Muscle of back (tissue), 11 donors: ENCODE results near the gene RASGRP4. TPM values are rescaled to one million over a fixed set of nuclear protein-coding genes. Genes with fewer than 3 reads are reported as not detected.
"Not testable (repeated sequence)": the region's sequence is repeated elsewhere in the genome, so short reads cannot be mapped to it uniquely, and the experiment has no call there.

ENCODE experiments used
- DNase-seq, 3 donors: peaks; one replicate each; pipeline versions ENCODE4 v3.0.0 to v3.0.0-alpha.2; 2013
- polyA plus RNA-seq, 10 donors: library from polyadenylated mRNA; unstranded; fragments of 120-200 nt; gene quantifications; one replicate each; pipeline ENCODE4 v1.2.1, GENCODE V29; 2013; ENCODE audit not compliant: insufficient read length in 10 of 10

The RASGRP4 gene
- polyA plus RNA-seq, 10 donors = 1.5 to 2.8 (median 1.9) TPM

- no peak for DNase-seq
Observed at GRCh38 chr19:38449518-38449917, 23.5 kb upstream of the RASGRP4 start.

GRCh38 chr19:38448225-38448624 is 22.2 kb upstream of the RASGRP4 start:
- DNase-seq = no peak

GRCh38 chr19:38445362-38445761 is 19.3 kb upstream of the RASGRP4 start:
- no peak for DNase-seq

- DNase-seq = no peak
Observed at GRCh38 chr19:38444026-38444425, 18.0 kb upstream of the RASGRP4 start.

GRCh38 chr19:38443458-38443999 is 17.5 kb upstream of the RASGRP4 start:
- DNase-seq = peak in 1 of 3 donors; percentile 16

- no peak for DNase-seq
Observed at GRCh38 chr19:38442736-38443135, 16.7 kb upstream of the RASGRP4 start.

- no peak for DNase-seq
Observed at GRCh38 chr19:38441657-38442348, 15.8 kb upstream of the RASGRP4 start.

- DNase-seq = no peak
Observed at GRCh38 chr19:38440592-38440991, 14.6 kb upstream of the RASGRP4 start.

- no peak for DNase-seq
Observed at GRCh38 chr19:38437917-38438316, 11.9 kb upstream of the RASGRP4 start.

GRCh38 chr19:38437295-38437694 is 11.3 kb upstream of the RASGRP4 start:
- no peak for DNase-seq

GRCh38 chr19:38434549-38435051 is 8.6 kb upstream of the RASGRP4 start:
- peak; percentile 84 to 89 (median 88) for DNase-seq

- DNase-seq = peak; percentile 62 to 75 (median 69)
Observed at GRCh38 chr19:38433268-38433733, 7.3 kb upstream of the RASGRP4 start, which contains the start of gene RYR1. Gene RYR1 (plus strand): TSS chr19:38433691. CDS start chr19:38433830, 139 bp downstream.

- no peak for DNase-seq
Observed at GRCh38 chr19:38430931-38431330, 4.9 kb upstream of the RASGRP4 start.

- DNase-seq = no peak
Observed at GRCh38 chr19:38429811-38430156, 3.8 kb upstream of the RASGRP4 start.

- DNase-seq = no peak
Observed at GRCh38 chr19:38429055-38429810, 3.2 kb upstream of the RASGRP4 start.

- DNase-seq = not testable (repeated sequence)
Observed at GRCh38 chr19:38427035-38427677, 1.1 kb upstream of the RASGRP4 start.

- DNase-seq = no peak
Observed at GRCh38 chr19:38425222-38425809, 703 bp downstream of the RASGRP4 start.

GRCh38 chr19:38424272-38424671 is 1.7 kb downstream of the RASGRP4 start:
- no peak for DNase-seq

- DNase-seq = no peak
Observed at GRCh38 chr19:38422438-38422837, 3.6 kb downstream of the RASGRP4 start.

- no peak for DNase-seq
Observed at GRCh38 chr19:38421856-38422255, 4.2 kb downstream of the RASGRP4 start.

- no peak for DNase-seq
Observed at GRCh38 chr19:38420935-38421334, 5.1 kb downstream of the RASGRP4 start.
